ENCODE measurements around the gene PTPN22.

- no peak for TF ChIP-seq GATA3 (IDR thresholded peaks at IDR 0.05; ENCODE audit: low read depth, low read length)
- no peak for TF ChIP-seq GATA2 (IDR thresholded peaks at IDR 0.05; ENCODE audit: low read depth, low read length)
These were observed 10.6 kb downstream of the PTPN22 start for GRCh38 chr1:113860891-113861290.

Data from SH-SY5Y (cell line).